Parathyroid adenoma (tissue), 2 donors: Measurements from ENCODE around the gene PRSS21.

Source experiments
- H2AFZ ChIP-seq: fragments of 300-600 bp; sonication (generic); one replicate; pipeline ENCODE4 v1.7.0; 2017; ENCODE audit warnings: antibody characterized with exemption, mild to moderate bottlenecking
- H3K27ac ChIP-seq: fragments of 300-600 bp; sonication (generic); one replicate; pipeline ENCODE4 v1.7.0; 2017
- H3K27me3 ChIP-seq: fragments of 300-600 bp; sonication (generic); one replicate; pipeline ENCODE4 v1.7.0; 2017; ENCODE audit warnings: low read length; ENCODE audit not compliant: control insufficient read depth, insufficient read depth
- H3K36me3 ChIP-seq: fragments of 300-600 bp; sonication (generic); one replicate; pipeline ENCODE4 v1.7.0; 2017; ENCODE audit warnings: low read length; ENCODE audit not compliant: control insufficient read depth, insufficient read depth
- H3K4me1 ChIP-seq: fragments of 300-600 bp; sonication (generic); one replicate; pipeline ENCODE4 v1.7.0; 2017; ENCODE audit warnings: control low read depth
- H3K4me2 ChIP-seq: fragments of 300-600 bp; sonication (generic); one replicate; pipeline ENCODE4 v1.7.0; 2017; ENCODE audit warnings: low read length
- H3K4me3 ChIP-seq: fragments of 300-600 bp; sonication (generic); one replicate; pipeline ENCODE4 v1.7.0; 2017; ENCODE audit warnings: low read depth, low read length
- H3K79me2 ChIP-seq: fragments of 300-600 bp; sonication (generic); one replicate; pipeline ENCODE4 v1.7.0; 2017; ENCODE audit warnings: control low read depth
- H3K9ac ChIP-seq: fragments of 300-600 bp; sonication (generic); one replicate; pipeline ENCODE4 v1.7.0; 2017; ENCODE audit warnings: mild to moderate bottlenecking
- H3K9me3 ChIP-seq: fragments of 300-600 bp; sonication (generic); one replicate; pipeline ENCODE4 v1.7.0; 2017; ENCODE audit warnings: low read length; ENCODE audit not compliant: control insufficient read depth
- TF ChIP-seq, protein P1 (sequence below): fragments of 300-600 bp; sonication (generic); IDR thresholded peaks from one replicate; pipeline ENCODE4 v1.7.0; 2017; ENCODE audit warnings: antibody characterized with exemption, mild to moderate bottlenecking
- donor health status: primary hyperparathyroidism.

PRSS21 gene

DNA sequence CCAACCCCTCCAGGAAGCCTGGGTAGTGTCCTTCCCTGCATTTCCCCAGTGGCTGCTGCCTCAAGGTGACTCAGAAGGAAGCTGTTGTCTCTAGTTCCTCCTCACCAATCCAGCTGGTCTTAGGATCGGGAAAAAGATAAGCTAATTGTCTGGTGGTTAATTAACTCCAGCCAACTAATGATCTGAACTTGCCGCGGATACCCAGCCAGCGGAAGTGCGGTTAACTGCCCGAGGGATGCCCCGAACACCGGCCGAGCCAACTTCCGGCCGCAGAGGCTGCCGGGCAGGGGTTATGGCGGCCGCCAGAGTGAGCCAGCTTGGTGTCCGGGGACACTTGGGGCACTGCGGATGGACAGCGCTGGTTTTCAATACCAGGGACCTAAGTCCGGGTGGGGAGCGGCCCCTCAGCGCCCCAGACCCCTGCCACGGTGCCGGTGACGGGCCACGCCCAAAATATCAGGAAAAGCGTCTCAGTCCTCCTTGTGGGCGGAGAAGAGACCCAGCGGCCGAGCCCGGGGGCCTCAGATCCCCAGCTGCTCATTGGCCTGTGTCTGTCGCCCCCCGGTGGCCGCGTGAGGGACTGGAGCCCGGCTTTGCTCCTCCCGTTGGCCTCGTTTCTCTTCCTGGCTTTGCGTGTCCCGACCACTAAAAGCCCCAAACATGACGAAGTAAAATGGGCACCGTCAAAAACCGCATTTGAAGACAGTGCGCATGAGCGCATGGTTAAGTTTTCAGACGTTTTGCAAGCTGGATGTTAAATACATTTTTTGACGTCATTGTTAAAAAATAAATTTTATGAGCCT, 51.2 kb downstream of the PRSS21 start:
- TF ChIP-seq, protein P1, sequence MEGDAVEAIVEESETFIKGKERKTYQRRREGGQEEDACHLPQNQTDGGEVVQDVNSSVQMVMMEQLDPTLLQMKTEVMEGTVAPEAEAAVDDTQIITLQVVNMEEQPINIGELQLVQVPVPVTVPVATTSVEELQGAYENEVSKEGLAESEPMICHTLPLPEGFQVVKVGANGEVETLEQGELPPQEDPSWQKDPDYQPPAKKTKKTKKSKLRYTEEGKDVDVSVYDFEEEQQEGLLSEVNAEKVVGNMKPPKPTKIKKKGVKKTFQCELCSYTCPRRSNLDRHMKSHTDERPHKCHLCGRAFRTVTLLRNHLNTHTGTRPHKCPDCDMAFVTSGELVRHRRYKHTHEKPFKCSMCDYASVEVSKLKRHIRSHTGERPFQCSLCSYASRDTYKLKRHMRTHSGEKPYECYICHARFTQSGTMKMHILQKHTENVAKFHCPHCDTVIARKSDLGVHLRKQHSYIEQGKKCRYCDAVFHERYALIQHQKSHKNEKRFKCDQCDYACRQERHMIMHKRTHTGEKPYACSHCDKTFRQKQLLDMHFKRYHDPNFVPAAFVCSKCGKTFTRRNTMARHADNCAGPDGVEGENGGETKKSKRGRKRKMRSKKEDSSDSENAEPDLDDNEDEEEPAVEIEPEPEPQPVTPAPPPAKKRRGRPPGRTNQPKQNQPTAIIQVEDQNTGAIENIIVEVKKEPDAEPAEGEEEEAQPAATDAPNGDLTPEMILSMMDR, result peak; percentile 98
- H3K27me3 ChIP-seq, result no peaks in the 10 kb centered on the region
- no peaks in the 10 kb centered on the region for H3K36me3 ChIP-seq
- H2AFZ ChIP-seq, result peak overlapping the region; percentile 97
- H3K4me3 ChIP-seq, result peak overlapping the region; percentile 81
- H3K9ac ChIP-seq, result peak overlapping the region; percentile 41
- H3K4me1 ChIP-seq, result no peaks in the 10 kb centered on the region
- H3K79me2 ChIP-seq, result no peaks in the 10 kb centered on the region
- peak overlapping the region; percentile 88 for H3K27ac ChIP-seq
- H3K9me3 ChIP-seq, result no peaks in the 10 kb centered on the region
- peak overlapping the region; percentile 85 for H3K4me2 ChIP-seq
